Activated T-cell treated with anti-CD3 and anti-CD28 coated beads, Interleukin-2, amount 50 U/mL, for 48 hours (primary cell): ENCODE measurements around the gene YAE1.
A peak's percentile ranks its signal among the peaks of the same experiment; 100 is the strongest.
"Not testable (repeated sequence)": the region's sequence is repeated elsewhere in the genome, so short reads cannot be mapped to it uniquely, and the experiment has no call there.

Experiments used
- DNase-seq, 2 experiments: peaks; one replicate each; pipeline ENCODE4 v3.0.0-alpha.2; 2020

YAE1 gene, protein sequence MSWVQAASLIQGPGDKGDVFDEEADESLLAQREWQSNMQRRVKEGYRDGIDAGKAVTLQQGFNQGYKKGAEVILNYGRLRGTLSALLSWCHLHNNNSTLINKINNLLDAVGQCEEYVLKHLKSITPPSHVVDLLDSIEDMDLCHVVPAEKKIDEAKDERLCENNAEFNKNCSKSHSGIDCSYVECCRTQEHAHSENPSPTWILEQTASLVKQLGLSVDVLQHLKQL

DNA sequence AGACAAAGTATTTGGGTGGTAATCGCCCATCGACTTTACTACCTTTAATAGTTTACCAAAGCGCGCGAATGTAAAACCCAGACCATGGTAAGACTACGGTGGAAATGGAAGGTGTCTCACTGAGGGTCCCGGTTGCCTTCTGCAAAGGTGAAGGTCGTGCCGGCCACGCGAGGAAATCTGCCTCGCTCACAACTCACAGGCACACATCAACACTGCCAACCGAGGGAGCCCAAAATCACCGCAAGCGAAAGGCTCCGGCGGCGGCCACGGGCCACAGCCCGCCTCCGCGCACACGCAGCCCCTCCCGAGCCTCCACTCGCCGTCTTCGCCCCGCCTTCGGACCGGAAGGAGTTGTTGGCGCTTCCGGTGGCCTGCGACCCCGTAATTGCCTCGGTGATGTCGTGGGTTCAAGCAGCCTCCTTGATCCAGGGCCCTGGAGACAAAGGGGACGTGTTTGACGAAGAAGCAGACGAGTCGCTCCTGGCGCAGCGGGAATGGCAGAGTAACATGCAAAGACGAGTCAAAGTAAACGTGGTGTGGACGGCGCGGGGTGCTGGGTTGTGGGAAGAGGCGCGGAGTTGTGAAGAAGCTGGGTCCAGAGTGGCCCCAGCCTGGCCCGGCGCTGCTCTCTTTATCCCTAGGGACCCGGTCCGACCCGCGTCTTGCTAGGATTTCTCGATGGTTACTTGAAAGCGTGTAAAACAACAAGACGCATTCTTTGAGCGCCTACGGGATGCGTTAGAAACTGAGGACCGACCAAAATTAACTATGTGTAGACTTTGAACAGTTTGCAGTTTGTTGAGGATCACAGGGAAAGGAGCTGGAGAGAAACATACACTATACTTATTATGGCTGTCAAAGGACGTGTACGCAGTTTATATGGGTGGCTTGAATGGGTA is at the start of gene YAE1:
Gene YAE1, plus strand, starts transcription at position 382 of the 899 bp plus-strand sequence. Its CDS starts 15 bp downstream, at position 397.
- DNase-seq, result peak; percentile 90 to 91

DNA sequence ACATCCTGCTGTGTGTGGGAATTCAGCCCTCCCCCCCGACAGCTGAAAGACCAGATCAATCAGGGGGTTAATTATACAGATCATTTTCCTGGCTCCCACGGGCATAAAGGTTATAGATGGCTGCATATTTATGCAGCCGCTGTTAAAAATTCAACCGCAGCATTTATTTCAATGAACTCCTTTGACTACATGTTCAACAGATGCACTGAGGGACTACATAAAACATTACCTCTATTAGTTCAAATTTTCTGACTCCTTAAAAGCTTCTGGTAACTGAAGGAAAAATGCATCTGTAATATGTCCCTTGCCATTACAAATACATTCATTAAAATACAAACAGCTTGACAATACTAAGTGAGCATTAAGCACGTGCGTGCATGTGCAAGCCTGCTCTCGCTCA is 49.7 kb upstream of the YAE1 start:
- DNase-seq, result no peak

DNA sequence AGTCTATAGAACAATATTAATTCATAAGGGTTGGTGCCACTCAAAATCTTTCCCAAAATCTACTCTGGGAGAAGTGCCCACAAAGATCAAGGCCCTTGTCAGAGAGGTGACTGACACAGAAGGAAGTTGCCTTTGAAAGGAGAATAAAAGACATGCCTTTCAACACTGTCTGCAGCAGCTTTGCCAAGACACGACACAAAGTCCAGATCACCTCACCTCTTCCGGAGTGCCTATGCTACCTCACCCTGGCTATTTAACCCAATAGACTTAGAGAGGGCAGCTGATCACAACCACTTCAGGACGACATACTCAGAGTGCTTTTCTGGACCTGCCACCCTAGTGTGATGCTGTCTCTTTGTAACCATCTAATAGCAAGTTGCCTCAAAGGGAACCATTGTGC is 49.0 kb upstream of the YAE1 start:
- DNase-seq, result no peak

DNA sequence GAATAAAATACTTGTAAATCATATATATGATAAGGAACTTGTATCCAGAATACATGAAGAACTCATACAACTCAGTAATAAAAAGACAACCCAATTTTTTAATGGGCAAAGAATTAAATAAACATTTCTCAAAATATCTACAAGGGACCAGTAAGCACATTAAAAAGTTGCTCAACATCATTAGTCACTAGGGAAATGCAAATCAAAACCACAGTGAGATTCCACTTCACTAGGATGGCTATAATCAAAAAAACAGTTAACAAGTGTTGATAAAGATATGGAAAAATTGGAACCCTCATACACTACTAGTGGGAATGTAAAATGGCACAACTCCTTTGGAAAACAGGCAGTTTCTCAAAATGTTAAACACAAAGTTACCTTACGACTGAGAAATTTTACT is 40.3 kb upstream of the YAE1 start:
- DNase-seq, result no peak

DNA sequence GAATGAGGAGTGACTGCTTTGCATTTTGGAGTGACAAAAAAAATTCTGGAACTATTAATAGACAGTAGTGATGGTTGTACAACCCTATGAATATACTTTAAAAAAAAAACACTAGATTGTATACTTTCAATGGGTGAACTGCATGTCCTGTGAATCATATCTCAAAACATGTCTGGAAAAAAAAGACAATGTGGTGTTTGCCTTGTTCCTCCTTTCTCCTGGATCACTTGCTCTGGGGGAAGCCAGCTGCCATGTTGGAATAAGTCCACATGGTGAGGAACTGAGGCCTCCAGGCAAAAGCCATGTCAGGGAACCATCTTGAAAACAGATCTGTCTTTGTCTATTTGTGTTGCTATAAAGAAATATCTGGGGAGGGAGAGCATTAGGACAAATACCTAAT is 39.5 kb upstream of the YAE1 start:
- DNase-seq, result no peak

DNA sequence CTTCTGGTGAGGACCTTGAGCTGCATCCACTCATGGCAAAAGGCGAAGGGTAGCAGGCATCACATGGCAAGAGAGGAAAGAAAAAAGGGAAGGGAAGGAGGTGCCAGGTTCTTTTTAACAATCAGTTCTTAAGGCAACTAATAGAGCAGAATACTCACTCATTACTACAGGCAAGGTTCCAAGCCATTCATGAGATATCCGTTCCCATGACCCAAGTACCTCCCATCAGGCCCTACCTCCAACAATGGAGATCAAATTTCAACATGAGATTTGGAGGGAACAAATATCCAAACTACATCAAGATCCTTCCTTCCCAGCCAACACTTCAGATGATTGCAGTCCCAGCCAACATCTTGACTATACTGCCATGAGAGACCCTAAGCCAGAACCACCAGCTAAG is 38.9 kb upstream of the YAE1 start:
- DNase-seq, result no peak

DNA sequence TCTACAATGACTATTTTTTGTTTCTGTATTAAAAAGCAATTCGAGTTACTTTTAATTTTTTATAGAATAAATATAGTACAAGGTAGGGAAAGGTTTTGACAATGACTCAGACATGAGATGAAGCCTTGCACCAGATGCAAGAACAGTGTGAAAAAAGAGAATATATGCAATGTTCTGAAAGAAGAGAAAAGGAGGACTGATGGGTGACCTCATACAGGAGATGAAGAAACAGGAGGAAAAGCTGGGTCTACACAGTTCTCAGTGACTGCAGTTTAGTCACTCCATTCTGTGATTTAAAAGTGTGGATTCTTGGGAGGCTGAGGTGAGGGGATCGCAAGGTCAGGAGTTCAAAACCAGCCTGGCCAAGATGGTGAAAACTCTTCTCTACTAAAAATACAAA is 38.3 kb upstream of the YAE1 start:
- no peak for DNase-seq

DNA sequence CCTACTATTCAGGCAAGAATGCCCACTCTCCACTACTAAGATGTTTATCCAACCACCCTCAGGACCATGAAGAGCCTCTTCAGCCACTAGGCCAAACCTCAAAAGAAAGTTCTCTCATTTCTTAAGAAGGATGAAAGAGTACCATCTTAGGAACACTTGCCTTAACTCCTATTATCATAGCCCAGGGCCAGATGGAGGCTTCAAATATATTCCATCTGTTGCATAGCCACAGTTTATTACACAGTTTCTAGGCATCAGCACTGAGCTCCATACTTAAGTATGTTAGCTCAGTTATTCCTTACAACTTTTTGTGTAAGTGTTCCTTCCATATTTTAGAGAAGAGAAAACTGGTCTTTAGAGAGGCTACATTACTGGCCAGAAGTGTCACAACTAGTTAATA is 37.4 kb upstream of the YAE1 start:
- no peak for DNase-seq

DNA sequence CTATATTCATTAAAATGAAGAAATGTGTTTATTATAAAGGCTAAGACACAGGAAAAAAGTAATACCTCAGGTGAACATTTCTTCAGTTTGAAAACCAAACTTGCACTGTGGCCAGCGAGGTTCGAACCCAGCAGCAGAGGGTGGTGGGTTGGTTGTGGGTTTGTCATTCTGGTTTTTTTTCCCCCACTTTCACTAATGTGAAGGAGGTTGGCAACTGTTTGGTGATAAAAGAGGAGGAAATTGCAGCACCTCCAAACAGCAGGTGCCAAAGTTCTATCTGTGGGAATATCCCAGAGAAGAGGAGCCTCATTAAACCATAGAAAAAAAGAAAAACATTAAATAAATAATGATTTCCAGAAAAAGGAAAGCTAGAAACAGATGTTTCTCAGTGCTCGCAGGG is 36.6 kb upstream of the YAE1 start:
- no peak for DNase-seq

DNA sequence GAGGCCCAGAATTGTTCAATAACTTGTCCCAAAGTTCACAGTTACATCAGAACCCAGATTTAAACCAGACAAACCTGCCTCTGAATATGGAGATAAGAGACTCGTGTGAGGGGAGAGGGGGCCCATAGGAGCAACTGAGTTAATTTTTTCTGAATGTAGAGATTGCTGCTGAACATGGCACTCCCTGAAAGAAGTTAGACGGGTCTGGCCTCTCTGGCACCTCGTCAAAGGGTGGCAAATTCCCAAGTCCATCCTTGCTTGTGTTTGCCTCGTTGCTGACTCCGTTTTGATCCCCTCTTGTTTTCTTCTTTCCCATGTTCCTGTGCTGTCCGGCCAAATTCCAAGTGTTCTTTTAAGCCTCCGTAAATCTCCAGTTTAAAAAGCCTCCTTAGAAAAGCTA is 35.2 kb upstream of the YAE1 start:
- no peak for DNase-seq

DNA sequence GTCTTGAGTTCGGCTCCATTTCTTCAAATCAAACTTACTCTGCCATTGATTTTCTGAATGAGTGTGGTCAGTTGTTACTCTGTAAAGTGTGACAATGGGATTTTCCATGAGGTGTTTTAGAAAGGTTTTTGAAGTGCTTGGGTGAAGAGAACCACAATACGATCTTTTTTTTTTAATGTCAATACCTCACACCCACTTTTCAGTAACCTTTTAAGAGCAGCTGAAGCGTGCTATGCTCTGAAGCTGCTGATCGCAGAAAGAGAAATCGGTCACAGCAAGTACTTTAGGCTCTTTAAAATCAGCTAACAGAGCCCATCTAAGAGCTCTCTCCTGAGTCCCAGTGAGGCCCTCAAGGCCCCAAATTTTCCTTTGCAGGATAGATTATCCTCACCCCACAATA is 34.4 kb upstream of the YAE1 start:
- DNase-seq, result no peak

DNA sequence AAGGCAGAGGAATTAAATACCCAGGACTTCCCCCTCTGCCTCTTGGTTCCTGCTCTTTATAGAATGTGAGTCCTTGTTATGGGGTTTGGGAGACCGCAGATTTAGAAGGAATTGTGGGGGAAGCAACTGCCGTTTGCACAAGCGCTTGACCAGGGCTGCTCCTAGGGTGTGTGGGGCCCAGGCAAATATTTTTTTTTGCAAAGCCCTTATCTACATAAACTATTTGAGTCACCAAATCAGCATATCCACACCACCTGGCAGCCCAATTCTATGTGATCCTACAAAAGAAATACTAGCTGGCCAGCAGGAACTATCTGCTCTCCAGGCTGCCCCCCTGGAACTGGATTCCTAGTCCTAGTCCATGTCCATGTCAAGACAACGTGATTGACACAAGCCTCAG is 33.4 kb upstream of the YAE1 start:
- no peak for DNase-seq

DNA sequence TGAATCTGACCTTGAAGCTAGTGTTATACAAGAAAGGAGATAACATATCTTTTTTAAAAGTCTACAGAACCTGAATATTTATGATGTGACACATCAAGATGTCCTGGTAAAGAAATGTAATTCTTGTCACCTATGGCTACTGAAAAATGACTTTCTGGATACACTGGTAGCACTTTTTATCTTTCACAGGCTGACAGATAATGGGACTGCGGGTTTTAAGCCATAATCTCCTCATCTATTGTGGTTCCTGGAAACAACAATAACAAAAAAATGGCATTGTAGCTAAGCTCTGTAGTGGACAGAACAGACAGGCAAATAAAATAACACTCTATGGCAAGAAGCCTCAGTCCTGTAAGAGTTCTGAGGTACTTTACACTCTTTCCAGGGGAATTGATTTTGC is 31.6 kb upstream of the YAE1 start:
- DNase-seq, result no peak

DNA sequence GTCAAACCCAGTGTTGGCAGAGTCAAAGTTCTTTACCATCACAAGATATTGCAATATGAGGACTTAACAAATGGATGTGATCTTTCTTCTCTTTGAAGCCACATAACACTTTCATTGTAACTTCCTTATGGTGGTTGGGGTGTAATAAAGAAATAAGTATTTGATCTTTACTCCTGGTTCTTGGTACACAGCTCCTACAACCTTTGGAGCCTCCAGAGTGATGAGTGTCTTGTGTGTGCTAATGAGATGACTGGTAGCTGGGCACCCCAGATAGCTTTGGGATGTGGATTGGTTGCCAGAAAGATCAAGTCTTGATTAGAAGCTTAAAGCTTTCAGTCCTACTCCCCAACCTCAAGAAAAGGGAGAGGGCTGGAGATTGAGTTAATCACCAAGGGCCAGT is 31.1 kb upstream of the YAE1 start:
- DNase-seq, result no peak

DNA sequence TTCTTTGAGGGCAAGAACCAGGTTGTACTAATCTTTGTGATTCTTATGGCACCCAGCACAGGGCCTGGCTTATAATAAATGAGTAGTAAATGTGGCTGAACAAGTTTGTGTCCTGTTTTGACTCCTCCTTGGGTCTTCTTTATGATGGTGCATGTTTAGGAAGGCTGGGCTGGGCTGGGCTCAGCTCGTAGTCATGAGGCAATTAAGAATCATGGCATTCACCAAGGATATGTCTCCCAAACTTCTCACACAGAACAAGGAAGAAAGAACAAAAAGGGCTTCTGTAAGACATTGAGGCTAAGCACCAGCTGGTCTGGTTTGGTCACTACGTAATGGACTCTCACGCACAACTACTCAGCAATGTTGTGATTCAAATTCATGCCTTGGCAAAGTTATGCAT is 30.5 kb upstream of the YAE1 start:
- no peak for DNase-seq

DNA sequence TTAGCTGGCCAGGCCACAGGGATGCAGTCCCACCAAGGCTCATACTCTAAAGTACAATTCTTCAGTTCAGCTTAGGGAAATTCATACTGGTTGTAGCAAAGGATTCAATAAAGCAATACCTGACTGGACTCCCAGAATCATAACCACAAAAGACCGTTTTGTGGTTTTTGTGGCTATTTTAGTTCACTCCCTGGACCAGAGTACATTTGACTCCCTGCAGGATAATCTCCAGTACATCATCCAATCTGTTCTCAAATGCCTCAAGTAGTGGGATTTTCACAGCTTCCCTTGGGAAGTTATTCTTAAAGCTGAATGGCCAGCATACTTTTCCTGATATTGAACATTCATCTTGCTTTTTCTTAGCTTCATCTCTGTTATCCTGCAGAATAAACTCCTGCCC is 29.3 kb upstream of the YAE1 start:
- DNase-seq, result no peak

DNA sequence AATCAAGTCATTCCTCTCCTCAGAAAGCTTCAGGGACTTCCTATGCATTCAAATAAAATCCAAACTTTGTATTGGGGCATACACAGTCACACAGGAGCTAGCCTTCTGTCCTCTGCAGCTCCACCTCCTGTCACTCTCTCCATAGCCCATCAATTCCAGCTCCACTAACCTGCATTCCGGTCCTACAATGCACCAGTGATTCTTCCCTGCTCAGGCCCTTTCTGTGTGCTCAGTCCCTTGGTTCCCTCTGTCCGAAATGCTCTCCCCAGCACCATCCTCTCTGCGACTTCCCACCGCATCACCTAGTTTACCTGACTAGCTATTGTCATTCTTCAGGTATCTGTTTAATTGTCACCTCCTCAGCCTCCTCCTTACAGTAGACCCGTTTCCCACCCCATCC is 26.4 kb upstream of the YAE1 start:
- no peak for DNase-seq

DNA sequence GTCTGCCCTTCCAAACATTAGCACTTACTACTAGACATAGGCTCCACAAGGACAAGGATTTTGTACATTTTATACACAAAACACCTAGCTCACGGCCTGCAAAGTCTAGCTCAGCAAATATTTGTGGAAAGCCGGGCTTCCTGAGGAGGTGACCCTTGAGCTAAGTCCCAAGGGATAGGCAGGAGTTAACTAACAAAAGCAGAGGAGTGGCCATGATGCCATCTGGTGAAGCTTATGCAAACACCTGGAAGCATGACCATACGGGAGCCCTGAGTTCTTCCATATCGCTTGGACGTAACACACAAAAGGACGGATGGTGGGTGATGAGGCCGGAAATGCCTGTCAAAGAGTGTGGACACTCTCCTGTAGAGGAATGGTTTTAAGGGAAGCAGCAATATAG is 25.9 kb upstream of the YAE1 start:
- DNase-seq, result no peak

DNA sequence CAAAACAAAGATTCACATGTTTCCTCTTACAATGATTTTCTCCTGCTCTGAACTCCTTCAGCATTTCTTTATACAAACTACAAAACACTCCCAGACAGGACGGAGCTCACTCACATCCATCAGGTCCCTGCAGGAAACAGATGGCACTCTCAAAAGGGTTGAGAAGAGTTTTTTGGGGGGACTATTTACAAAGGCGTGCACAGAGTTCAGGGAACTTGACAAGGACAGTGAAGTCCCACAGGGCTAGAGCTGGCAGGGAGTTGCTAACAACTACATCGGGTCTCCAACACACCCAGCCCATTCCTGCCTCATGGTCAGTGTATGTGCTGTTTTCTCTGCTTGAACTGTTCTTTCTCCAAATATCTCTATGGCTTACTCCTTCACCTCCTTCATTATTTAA is 24.7 kb upstream of the YAE1 start:
- no peak for DNase-seq

DNA sequence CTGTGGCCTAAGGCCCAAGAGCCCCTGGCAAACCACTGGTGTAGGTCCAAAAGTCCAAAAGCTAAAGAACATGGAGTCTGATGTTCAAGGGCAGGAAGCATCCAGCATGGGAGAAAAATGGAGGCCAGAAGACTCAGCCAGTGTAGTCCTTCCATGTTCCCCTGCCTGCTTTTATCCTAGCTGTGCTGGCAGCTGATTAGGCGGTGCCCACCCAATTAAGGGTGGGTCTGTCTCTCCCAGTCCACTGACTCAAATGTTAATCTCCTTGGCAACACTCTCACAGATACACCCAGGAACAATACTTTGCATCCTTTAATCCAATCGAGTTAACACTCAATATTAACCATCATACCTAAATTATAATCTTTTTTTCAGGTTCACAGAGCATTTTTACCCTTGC is 21.4 kb upstream of the YAE1 start:
- not testable (repeated sequence) for DNase-seq

DNA sequence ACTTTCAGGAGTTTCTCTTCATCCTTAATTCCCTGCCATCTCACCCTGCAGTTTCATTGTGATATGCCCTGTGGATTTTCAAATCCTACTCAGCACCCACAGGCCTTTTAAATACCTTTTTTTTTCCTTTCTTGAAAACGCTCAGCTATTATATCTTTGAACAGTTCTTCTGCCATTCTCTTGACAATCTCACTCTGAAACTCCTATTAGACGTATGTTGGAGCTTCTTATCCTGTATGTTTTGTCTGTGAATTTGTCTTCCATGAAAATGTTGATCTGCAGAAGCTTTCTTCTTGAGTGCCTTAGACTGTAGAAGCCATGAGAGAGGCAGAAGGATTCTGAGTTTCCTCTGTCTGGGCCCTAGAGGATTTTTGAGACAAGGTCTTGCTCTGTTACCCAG is 18.9 kb upstream of the YAE1 start:
- no peak for DNase-seq

DNA sequence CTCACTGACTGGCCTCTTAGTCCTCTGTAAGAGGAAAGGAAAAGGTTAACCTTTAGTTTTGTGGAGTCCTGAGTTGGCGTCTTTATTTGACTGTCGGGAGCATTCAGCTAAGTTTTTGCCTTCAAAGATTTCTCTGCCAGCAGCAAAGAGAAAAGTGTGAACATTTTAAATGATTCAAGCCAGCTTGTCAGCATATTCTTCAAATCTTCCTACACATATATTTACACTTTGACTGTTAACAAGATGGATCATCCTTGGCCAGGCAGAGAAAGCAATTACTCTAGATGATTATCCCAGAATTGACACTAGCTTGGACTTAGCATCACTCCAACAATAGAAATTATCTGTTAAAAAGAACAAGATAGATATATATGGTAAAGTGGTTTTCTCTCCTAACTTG is 15.8 kb upstream of the YAE1 start:
- DNase-seq, result no peak

DNA sequence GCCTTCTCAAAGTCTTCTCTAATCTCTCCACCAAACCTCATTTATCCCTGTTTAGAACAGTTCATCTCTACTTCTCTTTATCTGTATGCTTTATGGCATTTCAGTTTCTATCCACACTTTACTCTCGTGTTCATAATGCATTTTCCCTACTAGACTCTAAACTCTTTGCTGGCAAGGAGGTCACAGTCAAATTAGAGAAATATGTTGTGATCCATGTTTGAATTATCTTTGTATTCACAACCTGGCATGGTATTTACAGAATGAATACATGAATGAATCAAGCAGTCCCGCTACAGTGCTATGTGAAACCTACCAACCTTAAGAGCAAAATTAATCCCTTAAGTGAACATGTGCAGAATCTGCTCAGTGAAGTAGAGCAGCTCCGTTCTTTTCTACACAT is 12.8 kb upstream of the YAE1 start:
- no peak for DNase-seq

DNA sequence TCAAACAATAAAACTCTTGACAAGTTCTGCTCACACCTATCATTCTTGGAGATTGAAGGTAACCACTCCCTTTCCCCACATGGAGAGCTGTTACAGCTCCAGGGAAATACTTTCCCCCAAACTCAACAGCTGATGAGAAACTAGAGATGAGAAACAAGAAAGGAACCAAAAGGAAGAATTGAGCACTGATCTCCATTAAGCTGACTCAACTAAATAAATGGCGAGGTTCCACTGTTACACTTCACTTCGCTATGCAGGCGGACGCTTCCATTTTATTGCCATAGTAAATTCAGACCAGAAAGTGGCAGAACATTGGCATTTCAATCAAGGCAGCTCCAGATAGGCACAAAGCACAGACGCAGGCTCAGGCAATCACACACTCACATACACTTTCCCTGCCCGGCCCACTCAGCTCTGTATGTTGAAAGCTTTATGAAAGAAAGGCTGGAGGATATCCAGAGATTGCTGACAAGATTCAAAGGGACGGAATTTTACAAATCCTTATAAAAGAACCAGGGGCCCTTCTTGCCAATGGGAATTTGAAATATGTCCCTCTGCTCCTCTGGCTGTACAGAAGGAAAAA is 11.5 kb upstream of the YAE1 start:
- no peak for DNase-seq
